ENCODE data around the gene CRYBG1. TPM values are rescaled to one million over a fixed set of nuclear protein-coding genes. Genes with fewer than 3 reads are reported as not detected.
"Not testable (repeated sequence)": the region's sequence is repeated elsewhere in the genome, so short reads cannot be mapped to it uniquely, and the experiment has no call there.

CRYBG1 gene
- total RNA-seq, 2 donors from 2014 or later: 37.4 to 50.7 TPM

DNA sequence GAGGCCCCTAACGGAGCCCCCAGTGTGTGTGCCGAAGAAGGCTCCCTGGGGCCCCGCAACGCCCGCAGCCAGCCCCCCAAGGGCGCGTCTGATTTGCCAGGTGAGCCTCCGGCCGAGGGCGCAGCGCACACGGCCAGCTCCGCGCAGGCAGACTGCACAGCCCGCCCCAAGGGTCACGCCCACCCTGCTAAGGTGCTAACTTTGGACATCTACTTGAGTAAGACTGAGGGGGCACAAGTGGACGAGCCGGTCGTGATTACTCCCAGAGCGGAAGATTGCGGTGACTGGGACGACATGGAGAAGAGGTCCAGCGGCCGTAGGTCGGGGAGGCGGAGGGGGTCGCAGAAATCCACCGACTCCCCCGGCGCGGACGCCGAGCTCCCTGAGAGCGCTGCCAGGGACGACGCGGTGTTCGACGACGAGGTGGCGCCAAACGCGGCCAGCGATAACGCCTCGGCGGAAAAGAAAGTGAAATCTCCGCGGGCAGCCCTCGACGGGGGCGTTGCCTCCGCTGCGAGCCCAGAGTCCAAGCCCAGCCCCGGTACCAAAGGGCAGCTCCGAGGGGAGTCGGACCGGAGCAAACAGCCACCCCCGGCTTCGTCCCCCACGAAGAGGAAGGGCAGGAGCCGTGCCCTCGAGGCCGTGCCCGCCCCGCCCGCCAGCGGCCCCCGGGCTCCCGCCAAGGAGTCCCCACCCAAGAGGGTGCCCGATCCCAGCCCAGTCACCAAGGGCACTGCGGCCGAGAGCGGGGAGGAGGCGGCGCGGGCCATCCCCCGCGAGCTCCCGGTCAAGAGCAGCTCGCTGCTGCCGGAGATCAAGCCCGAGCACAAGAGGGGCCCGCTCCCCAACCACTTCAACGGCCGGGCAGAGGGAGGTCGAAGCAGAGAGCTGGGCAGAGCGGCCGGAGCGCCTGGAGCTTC is 151.8 kb downstream of the CRYBG1 start:
- ATAC-seq (replicated peaks in 1 of 2): peak; percentile 74 to 76
- no peaks in the 10 kb centered on the region for H3K9me3 Mint-ChIP-seq
- peak overlapping the region; percentile 93 to 94 for H3K4me3 Mint-ChIP-seq
- H3K27ac Mint-ChIP-seq: peak overlapping the region; percentile 94
- peak; percentile 88 to 89 for DNase-seq
- H3K36me3 Mint-ChIP-seq (ENCODE audit: insufficient read depth in 2 of 2): peaks cover 0 to 2% of the 10 kb centered on the region in 2 donors
- peaks cover 61% of the 10 kb centered on the region for H3K4me1 Mint-ChIP-seq (ENCODE audit: low read depth)
- peaks cover 14% of the 10 kb centered on the region for H3K27me3 Mint-ChIP-seq (ENCODE audit: low read depth)

DNA sequence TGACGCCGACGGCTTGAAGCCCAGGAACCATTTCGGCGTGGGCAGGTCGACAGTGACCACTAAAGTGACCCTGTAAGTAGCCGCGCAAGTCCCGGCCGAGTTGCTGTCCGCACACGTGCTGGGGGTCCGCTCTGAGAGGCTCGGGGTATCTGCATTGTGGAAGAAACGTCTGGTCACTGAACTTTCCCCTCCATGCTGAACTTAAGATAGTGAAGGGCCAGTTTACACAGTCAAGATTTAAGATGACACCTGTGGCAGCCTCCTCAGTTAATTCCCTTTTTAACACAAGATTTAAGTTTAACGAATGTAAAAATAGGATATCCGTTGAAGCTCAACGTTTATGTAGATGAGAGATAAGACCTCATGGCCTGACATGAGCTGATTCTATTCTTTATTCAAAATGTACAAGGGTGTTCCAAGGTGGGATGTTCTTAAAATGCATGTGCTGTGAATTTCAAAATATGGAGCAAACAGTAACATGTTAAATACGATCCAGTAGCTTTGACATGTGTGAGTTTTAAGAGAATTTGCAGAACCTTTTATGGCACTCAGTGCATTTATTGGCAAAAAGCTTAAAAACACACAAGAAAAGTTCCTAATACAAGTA is 152.6 kb downstream of the CRYBG1 start:
- H3K27ac Mint-ChIP-seq: peak overlapping the region; percentile 94
- no peak for DNase-seq
- peaks cover 68% of the 10 kb centered on the region for H3K4me1 Mint-ChIP-seq (ENCODE audit: low read depth)
- peaks cover 0 to 2% of the 10 kb centered on the region in 2 donors for H3K36me3 Mint-ChIP-seq (ENCODE audit: insufficient read depth in 2 of 2)
- H3K9me3 Mint-ChIP-seq: no peaks in the 10 kb centered on the region
- no peak for ATAC-seq (replicated peaks in 1 of 2)
- peaks cover 11% of the 10 kb centered on the region for H3K27me3 Mint-ChIP-seq (ENCODE audit: low read depth)
- H3K4me3 Mint-ChIP-seq: peak overlapping the region; percentile 93 to 94

DNA sequence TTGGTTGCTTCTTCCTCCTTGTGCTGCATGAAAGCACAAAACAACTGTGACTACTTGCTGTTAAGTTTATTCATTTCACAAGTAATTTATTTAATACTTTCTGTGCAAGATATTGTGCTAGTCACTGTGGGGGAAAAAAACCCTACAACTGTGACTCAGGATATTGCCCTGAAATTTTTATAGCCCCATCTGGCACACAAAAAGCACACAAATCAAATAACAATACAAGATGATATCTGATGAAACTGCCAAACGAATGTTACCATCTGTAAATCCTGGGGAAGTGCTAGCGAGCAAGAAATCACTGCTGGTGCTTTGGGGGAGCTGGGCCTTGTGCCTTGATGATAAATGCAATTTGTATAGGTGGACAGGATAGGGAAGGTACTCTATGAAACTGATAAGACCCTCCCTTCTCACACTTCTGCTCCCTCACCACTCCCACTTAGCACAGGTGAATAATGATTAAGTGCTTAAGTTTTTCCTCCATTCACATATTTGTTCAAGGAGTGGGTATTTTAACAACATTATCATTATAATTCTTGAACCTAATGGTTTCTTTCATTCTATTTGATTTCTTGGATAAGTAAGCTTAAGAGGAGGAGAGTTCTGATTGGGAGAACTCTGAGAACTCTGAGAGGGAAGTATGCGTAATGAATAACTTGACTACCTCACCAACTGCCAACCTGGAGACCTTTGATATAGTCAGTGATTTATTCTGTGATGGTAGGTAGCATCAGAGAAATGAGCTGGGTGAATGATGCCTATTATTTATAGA is 153.5 kb downstream of the CRYBG1 start:
- peak overlapping the region; percentile 94 for H3K27ac Mint-ChIP-seq
- H3K27me3 Mint-ChIP-seq (ENCODE audit: low read depth): peaks cover 2% of the 10 kb centered on the region
- no peak for ATAC-seq (replicated peaks in 1 of 2)
- H3K9me3 Mint-ChIP-seq: no peaks in the 10 kb centered on the region
- peak overlapping the region; percentile 93 to 94 for H3K4me3 Mint-ChIP-seq
- DNase-seq: no peak
- H3K4me1 Mint-ChIP-seq (ENCODE audit: low read depth): peaks cover 77% of the 10 kb centered on the region
- H3K36me3 Mint-ChIP-seq (ENCODE audit: insufficient read depth in 2 of 2): peaks cover 0 to 2% of the 10 kb centered on the region in 2 donors

DNA sequence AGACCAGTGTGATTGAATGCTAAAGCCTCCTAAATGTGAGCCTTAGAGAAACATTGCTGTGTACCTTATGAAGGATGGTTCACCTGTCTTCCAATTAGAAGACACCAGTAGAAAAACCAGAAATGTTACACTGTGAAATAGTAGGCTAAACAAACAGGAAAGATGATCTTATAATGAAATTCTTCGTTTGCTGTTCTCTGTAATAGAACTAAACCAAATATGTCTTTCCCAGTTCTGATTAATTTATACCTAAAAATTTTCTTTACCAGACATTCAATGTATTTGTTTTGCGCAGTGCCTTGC is 154.0 kb downstream of the CRYBG1 start:
- ATAC-seq (replicated peaks in 1 of 2): no peak
- peaks cover 79% of the 10 kb centered on the region for H3K4me1 Mint-ChIP-seq (ENCODE audit: low read depth)
- H3K27ac Mint-ChIP-seq: peak overlapping the region; percentile 94
- H3K4me3 Mint-ChIP-seq: peak overlapping the region; percentile 93 to 94
- no peaks in the 10 kb centered on the region for H3K27me3 Mint-ChIP-seq (ENCODE audit: low read depth)
- no peak for DNase-seq
- H3K9me3 Mint-ChIP-seq: no peaks in the 10 kb centered on the region
- peaks cover 0 to 2% of the 10 kb centered on the region in 2 donors for H3K36me3 Mint-ChIP-seq (ENCODE audit: insufficient read depth in 2 of 2)

DNA sequence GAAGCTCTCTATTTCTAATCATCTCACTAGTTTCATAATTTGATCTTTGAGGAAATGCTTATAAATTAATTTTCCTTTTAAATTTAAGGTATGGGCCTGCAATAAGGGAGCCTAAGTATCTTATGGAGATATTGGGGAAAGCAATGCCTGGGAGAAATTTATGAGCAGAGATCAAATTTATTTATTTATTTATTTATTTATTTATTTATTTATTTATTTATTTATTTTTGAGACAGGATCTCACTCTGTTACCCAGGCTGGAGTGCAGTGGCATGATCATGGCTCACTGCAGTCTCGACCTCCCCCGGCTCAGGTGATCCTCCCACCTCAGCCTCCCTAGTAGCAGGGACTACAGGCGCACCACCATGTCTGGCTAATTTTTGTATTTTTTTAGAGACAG is 155.1 kb downstream of the CRYBG1 start:
- H3K9me3 Mint-ChIP-seq; DNase-seq; ATAC-seq (replicated peaks in 1 of 2); H3K27me3 Mint-ChIP-seq (ENCODE audit: low read depth); H3K36me3 Mint-ChIP-seq (ENCODE audit: insufficient read depth in 2 of 2): not testable (repeated sequence)
- H3K27ac Mint-ChIP-seq: peak overlapping the region; percentile 82
- peak overlapping the region; percentile 93 to 94 for H3K4me3 Mint-ChIP-seq
- H3K4me1 Mint-ChIP-seq (ENCODE audit: low read depth): peaks cover 80% of the 10 kb centered on the region

DNA sequence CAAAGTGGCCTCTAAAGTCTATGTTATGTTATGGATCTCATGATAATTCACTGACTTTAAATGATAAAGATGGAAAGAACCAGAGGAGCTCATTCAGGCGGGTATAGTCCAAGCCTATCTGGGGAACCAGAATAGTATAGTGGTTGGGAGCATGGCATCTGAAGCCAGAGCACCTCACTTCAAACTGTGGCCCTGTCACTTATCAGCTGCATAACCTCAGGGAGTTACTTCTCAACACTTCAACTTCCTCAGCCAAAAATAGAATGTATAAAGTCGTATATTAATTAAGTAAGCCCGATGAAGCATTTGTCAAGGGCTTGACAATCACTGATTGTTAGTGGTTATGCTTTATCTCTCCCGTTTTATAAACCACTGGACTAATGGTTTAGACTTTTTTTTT is 156.1 kb downstream of the CRYBG1 start:
- Mint-ChIP-seq H3K9me3 (no peaks in the 10 kb centered on the region), H3K4me3 (peak overlapping the region; percentile 64 to 83), H3K27me3 (ENCODE audit: low read depth) (no peaks in the 10 kb centered on the region), H3K36me3 (ENCODE audit: insufficient read depth in 2 of 2) (peaks cover 0 to 4% of the 10 kb centered on the region in 2 donors), H3K27ac (peak overlapping the region; percentile 78), H3K4me1 (ENCODE audit: low read depth) (peaks cover 80% of the 10 kb centered on the region)
- DNase-seq: no peak
- no peak for ATAC-seq (replicated peaks in 1 of 2)

DNA sequence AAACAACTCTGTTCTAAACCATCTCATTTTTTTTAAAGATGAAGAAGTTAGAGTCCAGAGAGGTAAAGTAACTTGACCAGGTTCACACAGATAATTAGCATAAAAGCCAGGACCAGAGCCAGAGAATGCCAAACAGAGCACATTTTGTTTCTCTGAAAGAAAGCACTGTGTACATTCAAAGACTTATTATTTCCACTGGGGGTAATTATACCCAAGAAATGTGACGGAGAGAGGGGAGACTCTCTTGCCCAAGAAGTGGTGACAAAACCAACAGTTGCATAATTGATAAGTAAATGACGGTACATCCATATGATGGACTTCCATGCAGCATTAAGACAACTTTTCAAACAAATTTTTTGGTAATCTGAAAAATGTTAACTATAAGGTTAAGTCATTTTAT is 157.2 kb downstream of the CRYBG1 start:
- Mint-ChIP-seq H3K27me3 (ENCODE audit: low read depth) (no peaks in the 10 kb centered on the region), H3K36me3 (ENCODE audit: insufficient read depth in 2 of 2) (peaks cover 3% of the 10 kb centered on the region in 2 donors), H3K9me3 (no peaks in the 10 kb centered on the region), H3K4me1 (ENCODE audit: low read depth) (peaks cover 91% of the 10 kb centered on the region), H3K27ac (peak overlapping the region; percentile 79), H3K4me3 (peak overlapping the region; percentile 69 to 94)
- ATAC-seq (replicated peaks in 1 of 2) (no peak), DNase-seq (no peak)

DNA sequence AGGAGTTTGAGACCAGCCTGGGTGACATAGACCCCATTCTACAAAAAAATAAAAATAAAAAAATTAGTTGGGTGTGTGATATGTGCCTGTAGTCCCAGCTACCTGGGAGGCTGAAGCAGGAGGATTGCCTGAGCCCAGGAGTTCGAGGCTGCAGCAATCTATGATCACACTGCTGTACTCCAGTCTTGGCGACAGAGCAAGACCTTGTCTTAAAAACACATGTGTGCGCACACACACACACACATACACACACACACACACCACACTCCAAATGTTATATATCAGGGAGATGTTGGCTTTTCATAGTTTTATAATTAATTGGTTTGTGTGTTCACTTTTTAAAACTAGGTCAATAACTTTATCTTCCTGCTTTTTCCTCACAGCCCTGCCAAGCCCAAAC is 158.2 kb downstream of the CRYBG1 start:
- H3K36me3 Mint-ChIP-seq (ENCODE audit: insufficient read depth in 2 of 2): peaks cover 3% of the 10 kb centered on the region in 2 donors

DNA sequence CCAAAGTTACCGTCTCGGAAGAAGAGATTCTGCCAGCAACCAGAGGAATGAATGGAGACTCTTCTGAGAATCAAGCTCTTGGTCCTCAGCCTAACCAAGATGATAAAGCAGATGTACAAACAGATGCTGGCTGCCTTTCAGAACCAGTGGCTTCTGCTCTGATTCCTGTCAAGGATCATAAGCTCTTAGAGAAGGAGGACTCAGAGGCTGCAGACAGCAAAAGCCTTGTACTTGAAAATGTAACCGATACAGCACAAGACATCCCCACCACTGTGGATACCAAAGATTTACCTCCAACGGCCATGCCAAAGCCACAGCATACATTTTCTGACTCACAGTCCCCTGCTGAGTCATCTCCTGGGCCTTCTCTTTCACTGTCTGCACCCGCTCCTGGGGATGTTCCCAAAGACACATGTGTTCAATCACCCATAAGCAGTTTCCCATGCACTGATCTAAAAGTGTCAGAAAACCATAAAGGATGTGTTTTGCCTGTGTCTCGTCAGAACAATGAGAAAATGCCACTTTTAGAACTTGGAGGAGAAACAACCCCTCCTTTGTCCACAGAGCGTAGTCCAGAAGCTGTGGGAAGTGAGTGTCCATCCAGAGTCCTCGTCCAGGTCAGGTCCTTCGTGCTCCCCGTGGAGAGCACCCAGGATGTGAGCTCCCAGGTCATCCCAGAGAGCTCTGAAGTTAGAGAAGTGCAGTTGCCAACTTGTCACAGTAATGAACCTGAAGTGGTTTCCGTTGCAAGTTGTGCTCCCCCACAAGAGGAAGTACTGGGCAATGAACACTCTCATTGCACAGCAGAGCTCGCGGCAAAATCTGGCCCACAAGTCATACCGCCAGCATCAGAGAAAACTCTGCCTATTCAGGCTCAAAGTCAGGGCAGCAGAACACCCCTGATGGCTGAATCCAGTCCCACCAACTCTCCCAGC is 159.2 kb downstream of the CRYBG1 start:
- H3K4me1 Mint-ChIP-seq (ENCODE audit: low read depth): peaks cover 95% of the 10 kb centered on the region
- H3K9me3 Mint-ChIP-seq: no peaks in the 10 kb centered on the region
- ATAC-seq (replicated peaks in 1 of 2) (peak; percentile 71 to 73), DNase-seq (peak; percentile 86)
- peak overlapping the region; percentile 81 to 94 for H3K4me3 Mint-ChIP-seq
- H3K36me3 Mint-ChIP-seq (ENCODE audit: insufficient read depth in 2 of 2): peaks cover 3% of the 10 kb centered on the region in 2 donors
- H3K27ac Mint-ChIP-seq: peak overlapping the region; percentile 100
- H3K27me3 Mint-ChIP-seq (ENCODE audit: low read depth): no peaks in the 10 kb centered on the region

More for the DNA sequence above, 158.2 kb downstream of the CRYBG1 start:
- Mint-ChIP-seq H3K27ac (peak overlapping the region; percentile 100), H3K27me3 (ENCODE audit: low read depth) (no peaks in the 10 kb centered on the region), H3K4me3 (peak overlapping the region; percentile 81 to 94), H3K9me3 (no peaks in the 10 kb centered on the region), H3K4me1 (ENCODE audit: low read depth) (peaks cover 95% of the 10 kb centered on the region)
- no peak for DNase-seq
- no peak for ATAC-seq (replicated peaks in 1 of 2)

DNA sequence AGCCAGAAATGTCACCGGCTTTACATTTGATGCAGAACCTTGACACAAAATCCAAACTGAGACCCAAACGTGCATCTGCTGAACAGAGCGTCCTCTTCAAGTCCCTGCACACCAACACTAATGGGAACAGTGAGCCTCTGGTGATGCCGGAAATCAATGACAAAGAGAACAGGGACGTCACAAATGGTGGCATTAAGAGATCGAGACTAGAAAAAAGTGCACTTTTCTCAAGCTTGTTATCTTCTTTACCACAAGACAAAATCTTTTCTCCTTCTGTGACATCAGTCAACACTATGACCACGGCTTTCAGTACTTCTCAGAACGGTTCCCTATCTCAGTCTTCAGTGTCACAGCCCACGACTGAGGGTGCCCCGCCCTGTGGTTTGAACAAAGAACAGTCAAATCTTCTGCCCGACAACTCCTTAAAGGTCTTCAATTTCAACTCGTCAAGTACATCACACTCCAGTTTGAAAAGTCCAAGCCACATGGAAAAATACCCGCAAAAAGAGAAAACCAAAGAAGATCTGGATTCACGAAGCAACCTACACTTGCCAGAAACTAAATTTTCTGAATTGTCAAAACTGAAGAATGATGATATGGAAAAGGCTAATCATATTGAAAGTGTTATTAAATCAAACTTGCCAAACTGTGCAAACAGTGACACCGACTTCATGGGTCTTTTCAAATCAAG is 160.3 kb downstream of the CRYBG1 start:
- ATAC-seq (replicated peaks in 1 of 2) (peak; percentile 75 to 77), DNase-seq (peak; percentile 84 to 87)
- Mint-ChIP-seq H3K27ac (peak overlapping the region; percentile 100), H3K9me3 (no peaks in the 10 kb centered on the region), H3K4me3 (peak overlapping the region; percentile 81 to 94), H3K4me1 (ENCODE audit: low read depth) (peaks cover 97% of the 10 kb centered on the region), H3K36me3 (ENCODE audit: insufficient read depth in 2 of 2) (peaks cover 3 to 8% of the 10 kb centered on the region in 2 donors), H3K27me3 (ENCODE audit: low read depth) (no peaks in the 10 kb centered on the region)

DNA sequence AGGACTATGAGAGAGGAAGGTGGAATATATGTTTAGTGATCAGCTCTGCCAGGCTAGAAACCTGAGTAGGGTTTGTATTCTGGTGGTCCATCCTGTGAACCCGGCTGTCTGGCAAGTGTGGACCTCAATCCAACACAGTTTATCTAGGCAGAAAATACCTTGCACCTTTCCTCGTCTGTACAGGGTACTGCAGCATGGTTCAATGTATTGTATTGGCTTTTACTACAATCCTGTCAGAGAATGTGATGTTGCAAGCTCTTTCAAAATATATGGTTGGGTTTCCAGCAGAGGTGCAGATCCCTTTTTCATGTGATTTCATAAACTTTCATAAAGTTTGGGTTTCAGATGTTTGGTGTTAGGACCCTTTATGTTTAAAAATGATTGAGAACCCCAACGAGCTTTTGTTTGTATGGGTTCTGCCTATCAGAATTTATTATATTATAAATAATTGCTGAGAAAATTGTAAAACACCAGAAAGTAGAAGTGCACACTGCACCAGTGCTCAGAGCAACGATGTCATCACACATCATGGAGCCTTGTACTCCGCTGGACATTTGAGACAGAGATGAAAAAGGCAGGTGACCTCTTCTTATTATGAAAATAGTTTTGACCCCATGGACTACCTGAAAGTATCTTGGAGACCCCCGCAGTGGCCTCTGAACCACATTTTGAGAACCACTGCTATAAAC is 162.2 kb downstream of the CRYBG1 start:
- DNase-seq: no peak
- peak overlapping the region; percentile 81 to 94 for H3K4me3 Mint-ChIP-seq
- no peaks in the 10 kb centered on the region for H3K27me3 Mint-ChIP-seq (ENCODE audit: low read depth)
- H3K36me3 Mint-ChIP-seq (ENCODE audit: insufficient read depth in 2 of 2): peaks cover 5 to 8% of the 10 kb centered on the region in 2 donors
- peak overlapping the region; percentile 100 for H3K27ac Mint-ChIP-seq
- no peaks in the 10 kb centered on the region for H3K9me3 Mint-ChIP-seq
- no peak for ATAC-seq (replicated peaks in 1 of 2)
- peaks cover 97% of the 10 kb centered on the region for H3K4me1 Mint-ChIP-seq (ENCODE audit: low read depth)

Data from activated T-cell treated with anti-CD3 and anti-CD28 coated beads, Interleukin-2, amount 50 U/mL, for 72 hours (primary cell).